ENCODE measurements around the gene GRIK2.

The GRIK2 gene

DNA sequence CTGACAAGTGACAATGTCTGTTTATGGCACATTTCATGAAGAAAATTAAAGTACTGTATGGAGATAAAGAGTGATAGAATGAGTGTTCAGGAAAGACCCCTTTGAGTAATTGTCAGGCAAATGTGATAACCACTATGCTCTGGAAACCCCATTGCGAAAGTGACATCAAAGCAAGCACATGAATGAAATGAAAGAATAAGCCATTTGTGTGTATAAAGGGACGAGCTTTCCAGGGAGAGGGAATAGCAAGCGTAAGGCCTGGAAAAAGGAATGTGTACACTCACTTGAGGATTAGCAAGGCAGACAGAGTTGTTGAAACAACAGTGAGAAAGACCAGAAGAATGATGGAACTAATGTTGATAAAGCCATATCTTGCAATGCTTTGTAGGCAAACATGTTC, 490.0 kb downstream of the GRIK2 start:
- no peak for DNase-seq (ENCODE audit: low read depth)

DNA sequence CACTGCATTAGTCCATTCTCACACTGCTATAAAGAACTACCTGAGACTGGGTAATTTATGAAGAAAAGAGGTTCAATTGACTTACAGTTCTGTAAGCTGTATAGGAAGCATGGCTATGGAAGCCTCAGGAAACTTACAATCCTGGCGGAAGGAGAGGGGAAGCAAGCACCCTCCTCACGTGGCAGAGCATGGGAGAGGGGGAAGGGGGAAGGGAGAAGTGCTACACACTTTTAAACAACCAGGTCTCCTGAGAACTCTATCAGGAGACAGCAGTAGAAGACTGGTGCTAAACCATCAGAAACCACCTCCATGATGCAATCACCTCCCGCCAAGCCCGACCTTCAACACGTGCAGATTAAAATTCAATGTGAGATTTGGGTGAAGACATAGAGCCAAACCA, 494.0 kb downstream of the GRIK2 start:
- no peak for DNase-seq (ENCODE audit: low read depth)

GRCh38 chr6:101907356-101908217, 514.1 kb downstream of the GRIK2 start:
- DNase-seq (ENCODE audit: low read depth) = no peak

GRCh38 chr6:101909366-101909765, 515.9 kb downstream of the GRIK2 start:
- DNase-seq (ENCODE audit: low read depth) = no peak

- no peak for DNase-seq (ENCODE audit: low read depth)
Measured at GRCh38 chr6:101912311-101912710, 518.8 kb downstream of the GRIK2 start.

DNA sequence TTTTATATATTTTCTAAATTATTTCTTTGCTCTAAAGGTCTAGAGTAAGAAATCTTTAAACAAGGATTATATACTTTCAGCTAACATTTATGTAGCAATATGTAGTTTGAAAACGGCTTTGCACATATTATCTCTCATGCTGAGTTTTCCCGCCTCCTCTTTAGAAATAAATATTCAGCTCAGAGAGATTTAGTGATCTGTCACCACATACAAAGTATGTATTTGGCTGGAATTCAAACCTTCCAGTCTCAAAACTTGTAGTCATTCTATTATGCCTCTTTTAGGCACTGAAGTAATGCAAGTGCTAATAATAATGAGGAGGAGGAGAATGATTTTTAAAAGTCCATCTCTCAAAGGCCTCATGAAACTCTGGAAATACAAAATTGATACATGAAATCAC, 525.0 kb downstream of the GRIK2 start:
- DNase-seq (ENCODE audit: low read depth) = no peak

GRCh38 chr6:101921829-101922450, 528.4 kb downstream of the GRIK2 start:
- no peak for DNase-seq (ENCODE audit: low read depth)

GRCh38 chr6:101926149-101926925, 532.8 kb downstream of the GRIK2 start:
- peak; percentile 14 for DNase-seq (ENCODE audit: low read depth)

GRCh38 chr6:101931766-101932165, 538.3 kb downstream of the GRIK2 start:
- no peak for DNase-seq (ENCODE audit: low read depth)

GRCh38 chr6:101932704-101933103, 539.2 kb downstream of the GRIK2 start:
- DNase-seq (ENCODE audit: low read depth) = no peak

DNA sequence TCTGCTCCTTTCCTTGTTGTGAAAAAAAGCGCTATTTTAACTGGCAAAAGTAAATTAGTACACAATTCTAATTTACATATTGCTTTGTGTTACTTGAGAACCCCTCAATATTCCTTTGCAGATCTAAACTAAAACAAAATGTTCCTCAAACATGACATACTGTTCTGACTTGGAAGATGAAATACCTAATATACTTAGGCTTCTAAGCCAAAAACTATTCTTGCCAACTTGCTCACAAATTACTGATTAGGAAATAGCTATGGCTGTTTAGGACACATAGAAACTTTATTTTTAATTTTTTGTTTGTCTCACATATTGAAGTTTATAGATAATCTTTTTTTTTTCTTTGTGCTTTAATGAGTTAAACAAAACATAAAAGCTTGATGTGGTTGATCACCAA, 542.2 kb downstream of the GRIK2 start:
- peak; percentile 4 for DNase-seq (ENCODE audit: low read depth)

GRCh38 chr6:101936516-101936915, 543.0 kb downstream of the GRIK2 start:
- DNase-seq (ENCODE audit: low read depth) = no peak

GRCh38 chr6:101937108-101937507, 543.6 kb downstream of the GRIK2 start:
- no peak for DNase-seq (ENCODE audit: low read depth)

- no peak for DNase-seq (ENCODE audit: low read depth)
Measured at GRCh38 chr6:101940391-101940790, 546.9 kb downstream of the GRIK2 start.

DNA sequence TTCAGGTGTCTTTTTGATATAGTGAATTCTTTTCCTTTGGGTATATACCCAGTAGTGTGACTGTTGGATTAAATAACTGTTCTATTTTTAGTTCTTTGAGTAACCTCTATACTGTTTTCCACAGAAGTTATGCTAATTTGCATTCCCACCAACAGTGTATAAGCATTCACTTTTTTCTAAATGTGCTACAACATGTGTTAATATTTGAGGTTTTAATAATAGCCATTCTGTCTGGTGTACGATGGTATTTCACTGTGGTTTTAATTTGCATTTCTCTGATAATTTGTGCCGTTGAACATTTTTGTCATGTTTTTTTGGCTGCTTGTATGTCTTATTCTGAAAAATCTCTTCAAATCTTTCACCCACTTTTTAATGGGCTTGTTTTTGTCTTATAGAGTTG, 563.5 kb downstream of the GRIK2 start:
- DNase-seq (ENCODE audit: low read depth) = no peak

DNA sequence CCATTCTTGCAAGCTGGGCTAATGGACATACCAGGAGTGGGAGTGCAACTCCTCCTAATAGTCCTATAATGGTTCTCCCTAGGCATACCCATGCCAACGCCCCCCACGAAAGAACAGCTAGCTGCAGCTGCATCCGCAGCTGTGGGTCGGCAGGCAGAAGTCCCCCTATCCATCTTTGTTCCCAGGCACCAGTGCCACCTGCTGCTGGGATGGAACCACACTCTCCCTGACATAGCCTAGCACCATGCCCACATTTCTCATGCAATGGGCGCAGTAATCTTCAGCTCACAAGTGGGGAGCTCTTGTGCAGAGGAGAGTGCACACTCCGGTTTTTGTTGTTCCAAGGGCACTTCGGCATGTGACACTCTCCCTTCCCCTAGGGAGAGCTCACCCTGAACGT, 567.8 kb downstream of the GRIK2 start:
- no peak for DNase-seq (ENCODE audit: low read depth)

GRCh38 chr6:101980924-101981323, 587.4 kb downstream of the GRIK2 start:
- no peak for DNase-seq (ENCODE audit: low read depth)

DNA sequence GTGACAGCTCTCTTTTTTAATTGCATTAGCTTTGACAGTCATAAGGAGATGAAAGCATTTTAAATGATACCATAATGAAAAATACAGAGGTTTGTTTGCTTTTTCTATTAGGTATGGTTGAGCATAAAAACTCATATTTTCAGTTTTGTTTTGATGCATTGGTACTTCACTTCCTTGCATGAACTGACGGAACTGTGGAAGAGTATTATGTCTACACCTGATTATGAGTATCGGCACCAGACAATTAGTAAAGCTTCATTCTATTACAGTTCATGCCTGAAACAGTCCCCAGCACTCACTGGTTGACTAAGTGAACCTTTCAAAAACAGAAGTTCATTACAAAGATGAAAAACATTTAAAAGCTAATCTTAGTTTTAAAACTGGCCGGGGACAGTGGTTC, 593.0 kb downstream of the GRIK2 start:
- DNase-seq (ENCODE audit: low read depth) = no peak

DNA sequence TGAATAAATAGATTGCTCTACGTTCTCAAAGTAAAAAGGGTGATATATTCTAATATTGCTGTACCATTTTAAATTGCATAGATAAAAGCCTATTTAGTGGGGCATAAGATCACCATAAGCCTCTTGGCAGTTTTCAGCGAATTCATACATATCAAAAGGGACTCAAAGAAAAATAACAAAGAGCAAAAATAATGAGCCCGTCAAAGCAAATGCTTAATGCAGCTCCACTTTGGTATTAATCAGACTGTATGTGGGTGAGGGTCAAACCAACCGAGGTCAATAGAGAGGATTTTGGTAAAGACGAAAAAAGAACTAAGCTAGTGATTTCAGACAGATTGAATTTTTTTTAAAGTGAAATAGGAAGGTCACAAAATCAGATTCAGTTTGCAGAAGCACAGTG, 598.8 kb downstream of the GRIK2 start:
- no peak for DNase-seq (ENCODE audit: low read depth)

GRCh38 chr6:101994521-101994920, 601.0 kb downstream of the GRIK2 start:
- no peak for DNase-seq (ENCODE audit: low read depth)

- DNase-seq (ENCODE audit: low read depth) = no peak
Measured at GRCh38 chr6:102015431-102015830, 621.9 kb downstream of the GRIK2 start.

DNA sequence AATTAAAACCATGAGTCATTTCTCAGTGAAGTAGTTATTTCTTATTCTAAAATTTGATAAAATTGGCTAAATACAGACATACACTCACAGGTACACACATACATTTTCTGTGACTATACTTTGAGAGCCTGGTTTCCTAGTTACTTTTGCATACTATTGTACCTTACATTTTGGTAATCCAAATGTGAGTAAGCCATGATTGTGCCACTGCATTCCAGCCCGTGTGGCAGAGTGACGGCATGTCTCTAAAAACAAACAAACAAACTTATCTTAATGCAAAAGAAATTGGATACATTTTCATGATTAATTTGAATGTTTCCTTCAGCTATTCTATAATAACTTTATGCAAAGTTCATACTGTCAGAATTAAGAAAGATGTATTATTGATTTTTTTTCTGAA, 628.8 kb downstream of the GRIK2 start:
- DNase-seq (ENCODE audit: low read depth) = no peak

DNA sequence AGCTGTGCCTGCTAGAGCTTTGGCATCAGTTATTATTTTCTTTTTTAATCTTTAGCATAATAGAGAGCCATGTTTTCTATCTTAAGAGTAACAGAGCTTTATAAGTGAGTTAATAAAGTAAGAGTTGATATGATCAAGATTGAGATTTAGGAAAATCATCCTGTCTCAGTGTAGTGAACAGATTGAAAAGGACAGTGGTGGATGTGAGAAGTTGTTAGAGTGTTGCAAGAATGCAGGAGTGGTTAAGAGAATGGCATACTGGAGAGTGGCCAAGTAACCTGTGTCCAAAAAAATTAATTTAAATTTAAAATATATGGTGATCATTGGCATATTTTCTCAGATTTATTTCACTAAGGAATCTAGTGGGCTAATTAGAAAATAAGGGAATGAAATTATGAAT, 629.3 kb downstream of the GRIK2 start:
- no peak for DNase-seq (ENCODE audit: low read depth)

Data from fibroblast of gingiva (primary cell).